GM12891 (cell line): ENCODE data around the gene ASB2.

Source experiments
- POLR2A ChIP-seq: IDR thresholded peaks from 2 replicates; pipeline ENCODE4 v1.6.1; 2011; ENCODE audit warnings: low read depth, low read length, control low read depth
- TAF1 ChIP-seq: IDR thresholded peaks from 2 replicates; pipeline ENCODE4 v1.6.1; 2011; ENCODE audit warnings: low read depth, low read length, control low read depth

DNA sequence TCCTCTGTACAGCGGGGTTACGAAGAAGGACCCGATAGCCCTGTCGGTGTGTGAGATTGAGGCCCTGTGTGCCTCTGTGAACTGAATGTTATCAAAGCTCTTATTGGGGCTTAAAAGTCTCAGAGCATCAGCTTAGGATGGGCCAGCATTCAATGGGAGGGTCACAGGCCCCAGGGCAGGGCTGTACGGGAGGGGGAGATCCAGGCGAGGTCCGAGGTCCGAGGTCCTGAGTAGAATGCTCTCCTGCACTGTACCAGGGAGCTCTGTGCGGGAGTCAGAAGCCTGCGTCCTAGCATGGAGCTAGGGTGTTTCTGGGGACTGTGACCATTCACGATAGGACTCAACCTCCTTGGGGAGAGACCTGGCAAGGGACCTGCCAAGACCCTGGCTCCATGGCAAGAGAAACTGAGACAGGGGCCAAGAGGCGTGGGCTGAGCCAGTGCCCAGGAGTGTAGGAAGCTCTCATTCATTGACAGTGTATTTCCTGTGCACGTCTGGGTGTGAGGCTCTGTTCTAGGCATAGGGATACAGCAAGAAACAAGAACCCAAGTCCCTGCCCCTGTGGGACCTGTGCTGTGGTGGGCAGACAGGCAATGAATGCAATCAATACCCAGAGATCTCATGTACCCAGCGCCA, 61.2 kb downstream of the ASB2 start:
- TF ChIP-seq POLR2A (no peak), TAF1 (no peak)
